A204.1 (cell line): Measurements from ENCODE around the gene ZNF608.

Source experiments
- FAIRE-seq: peaks from 2 replicates; lab custom pipeline; 2012; peaks lifted over from hg19 to GRCh38; lab: Jason Lieb, UNC

Gene ZNF608

GRCh38 chr5:124745928-124746915 lies at the start of gene ZNF608:
Gene ZNF608 (minus strand): TSS chr5:124746639. CDS start chr5:124744989, 1,650 bp downstream.
- FAIRE-seq: peak; percentile 65

GRCh38 chr5:124795829-124796228 lies 49.4 kb upstream of the ZNF608 start:
- no peak for FAIRE-seq

GRCh38 chr5:124790895-124791732 lies 44.7 kb upstream of the ZNF608 start:
- no peak for FAIRE-seq

- FAIRE-seq: no peak
Observed at GRCh38 chr5:124790301-124790894, 44.0 kb upstream of the ZNF608 start.

- no peak for FAIRE-seq
Observed at GRCh38 chr5:124789104-124789605, 42.7 kb upstream of the ZNF608 start.

- FAIRE-seq: no peak
Observed at GRCh38 chr5:124783794-124784193, 37.4 kb upstream of the ZNF608 start.

GRCh38 chr5:124783285-124783684 lies 36.8 kb upstream of the ZNF608 start:
- FAIRE-seq: no peak

- FAIRE-seq: no peak
Observed at GRCh38 chr5:124782262-124782661, 35.8 kb upstream of the ZNF608 start.

- FAIRE-seq: no peak
Observed at GRCh38 chr5:124780011-124780410, 33.6 kb upstream of the ZNF608 start.

GRCh38 chr5:124773315-124774311 lies 27.2 kb upstream of the ZNF608 start:
- no peak for FAIRE-seq

- FAIRE-seq: no peak
Observed at GRCh38 chr5:124772457-124773200, 26.2 kb upstream of the ZNF608 start.

GRCh38 chr5:124771761-124772160 lies 25.3 kb upstream of the ZNF608 start:
- FAIRE-seq: no peak

- FAIRE-seq: no peak
Observed at GRCh38 chr5:124764992-124765611, 18.7 kb upstream of the ZNF608 start.

- no peak for FAIRE-seq
Observed at GRCh38 chr5:124764585-124764984, 18.1 kb upstream of the ZNF608 start.

- no peak for FAIRE-seq
Observed at GRCh38 chr5:124761010-124761409, 14.6 kb upstream of the ZNF608 start.

- no peak for FAIRE-seq
Observed at GRCh38 chr5:124760608-124761007, 14.2 kb upstream of the ZNF608 start.

- FAIRE-seq: no peak
Observed at GRCh38 chr5:124755565-124755964, 9.1 kb upstream of the ZNF608 start.

- FAIRE-seq: no peak
Observed at GRCh38 chr5:124755041-124755440, 8.6 kb upstream of the ZNF608 start.

GRCh38 chr5:124754206-124754927 lies 7.9 kb upstream of the ZNF608 start:
- FAIRE-seq: peak; percentile 73
